HepG2 (cell line): ENCODE measurements around the gene EEF1A1. TPM values are rescaled to one million over a fixed set of nuclear protein-coding genes. Genes with fewer than 3 reads are reported as not detected.

ENCODE experiments used
- DNMT1 ChIP-seq: sonication (generic); formaldehyde crosslinking; IDR thresholded peaks from 2 replicates; pipeline ENCODE4 v1.5.1; 2020; ENCODE audit warnings: mild to moderate bottlenecking, missing genetic modification reagents
- HOXA5 ChIP-seq: sonication (generic); formaldehyde crosslinking; IDR thresholded peaks from 2 replicates; pipeline ENCODE4 v1.4.0; 2020; ENCODE audit warnings: missing genetic modification reagents
- KDM3A ChIP-seq: IDR thresholded peaks from 2 replicates; pipeline ENCODE4 v1.6.1; 2018; ENCODE audit warnings: low read depth, missing compliant biosample characterization
- MED13 ChIP-seq: sonication (generic); formaldehyde crosslinking; IDR thresholded peaks from 2 replicates; pipeline ENCODE4 v1.5.0; 2020; ENCODE audit warnings: missing genetic modification reagents
- NRL ChIP-seq: sonication (generic); formaldehyde crosslinking; IDR thresholded peaks from 2 replicates; pipeline ENCODE4 v1.5.0; 2020; ENCODE audit warnings: missing genetic modification reagents, mild to moderate bottlenecking, moderate library complexity, borderline replicate concordance
- RNF2 ChIP-seq: fragments of 450-650 bp; conservative IDR thresholded peaks from 2 replicates; pipeline ENCODE4 v1.6.1; 2016; ENCODE audit warnings: low read depth
- SNAI1 ChIP-seq: sonication (generic); formaldehyde crosslinking; IDR thresholded peaks from 2 replicates; pipeline ENCODE4 v1.5.0; 2020; ENCODE audit warnings: mild to moderate bottlenecking, missing genetic modification reagents, borderline replicate concordance
- SOX6 ChIP-seq, 2 experiments: fragments of 450-650 bp in 1 of 2; sonication (generic) in 1 of 2; formaldehyde crosslinking in 1 of 2; IDR thresholded peaks; 2 replicates each; pipeline versions ENCODE4 v1.4.0 to v1.6.1; 2017 to 2020; ENCODE audit warnings: antibody characterized with exemption in 1 of 2, mild to moderate bottlenecking in 1 of 2, missing genetic modification reagents in 1 of 2
- TARDBP ChIP-seq: sonication (generic); formaldehyde crosslinking; IDR thresholded peaks from 2 replicates; pipeline ENCODE4 v1.8.0; 2022; ENCODE audit warnings: mild to moderate bottlenecking, missing genetic modification reagents
- U2AF1 ChIP-seq: fragments of 200-400 bp; formaldehyde crosslinking; optimal IDR thresholded peaks from 2 replicates; pipeline ENCODE3; 2017; ENCODE audit warnings: mild to moderate bottlenecking, low read depth, low read length
- ZNF333 ChIP-seq: sonication (generic); formaldehyde crosslinking; IDR thresholded peaks from 2 replicates; pipeline ENCODE4 v1.4.0; 2020; ENCODE audit warnings: mild to moderate bottlenecking, missing genetic modification reagents, borderline replicate concordance
- ZNF629 ChIP-seq: sonication (generic); formaldehyde crosslinking; conservative IDR thresholded peaks from 2 replicates; pipeline ENCODE4 v1.5.0; 2020; ENCODE audit warnings: missing genetic modification reagents
- ZNF800 ChIP-seq: sonication (generic); formaldehyde crosslinking; IDR thresholded peaks from 2 replicates; pipeline ENCODE4 v1.4.0; 2020; ENCODE audit warnings: missing genetic modification reagents
- ZNF879 ChIP-seq: sonication (generic); formaldehyde crosslinking; IDR thresholded peaks from 2 replicates; pipeline ENCODE4 v1.8.1; 2023; ENCODE audit warnings: missing genetic modification reagents
- ZXDC ChIP-seq: sonication (generic); formaldehyde crosslinking; IDR thresholded peaks from 2 replicates; pipeline ENCODE4 v1.5.0; 2020; ENCODE audit warnings: mild to moderate bottlenecking, missing genetic modification reagents
- polyA plus RNA-seq, 8 experiments: library from polyadenylated mRNA; depleted of rRNA in 3 of 8; stranded (reverse) in 7 of 8; unstranded in 1 of 8; fragments of >200 nt; fragmentation: Illumina TruSeq in 4 of 8; extraction: Trizol in 4 of 8; gene quantifications; 2 replicates each; pipeline versions ENCODE4 v1.2.1 to v1.2.3, GENCODE V29; 2011 to 2016; ENCODE audit warnings: low read depth in 4 of 8, missing spikeins in 1 of 8, mixed read lengths in 1 of 8; ENCODE audit not compliant: insufficient read depth in 1 of 8
- total RNA-seq, 5 experiments: library from RNA; depleted of rRNA; stranded (reverse); fragments of >200 nt; fragmentation: Illumina TruSeq; extraction: Trizol; gene quantifications; 2 replicates each; pipeline ENCODE4 v1.2.3, GENCODE V29; 2016; ENCODE audit warnings: low read depth in 1 of 5

The EEF1A1 gene
- total and polyA plus RNA-seq, 2 of the 13 experiments (the other 11 are each of a cell fraction or from before 2014, with no cell fraction given) = 13,726 to 17,172 TPM

GRCh38 chr6:73516514-73517489, 4.0 kb downstream of the EEF1A1 start (continued):
- TF ChIP-seq ZNF800 = no peak
- no peak for TF ChIP-seq KDM3A (CRISPR knock-in tag)
- TF ChIP-seq RNF2 = no peak
- TF ChIP-seq U2AF1 = no peak
- no peak for TF ChIP-seq HOXA5
- TF ChIP-seq ZNF879 = no peak
- TF ChIP-seq DNMT1 (CRISPR knock-in tag) = no peak
- no peak for TF ChIP-seq NRL
- TF ChIP-seq TARDBP (CRISPR knock-in tag) = no peak
- TF ChIP-seq ZXDC (CRISPR knock-in tag) = no peak
- no peak for TF ChIP-seq SNAI1
- TF ChIP-seq ZNF333 (CRISPR knock-in tag) = no peak
- TF ChIP-seq MED13 (CRISPR knock-in tag) = no peak
- no peak for TF ChIP-seq ZNF629
- no peak for TF ChIP-seq SOX6 (IDR thresholded peaks at IDR 0.05)
- no peak for TF ChIP-seq SOX6 (CRISPR knock-in tag; IDR thresholded peaks at IDR 0.05)
